K562 (cell line): ENCODE data around the gene SHB. TPM values are rescaled to one million over a fixed set of nuclear protein-coding genes. Genes with fewer than 3 reads are reported as not detected.

ENCODE experiments used
- ARHGAP35 ChIP-seq: fragments of 450-650 bp; IDR thresholded peaks from 2 replicates; pipeline ENCODE4 v1.6.1; 2018; ENCODE audit not compliant: partially characterized antibody
- BRF2 ChIP-seq: IDR thresholded peaks from 3 replicates; pipeline ENCODE4 v1.6.1; 2011; ENCODE audit warnings: borderline replicate concordance, mild to moderate bottlenecking; ENCODE audit not compliant: insufficient read length, insufficient read depth
- CBX5 ChIP-seq: IDR thresholded peaks from 2 replicates; pipeline ENCODE4 v1.6.1; 2014; ENCODE audit warnings: low read depth, borderline replicate concordance
- E2F4 ChIP-seq: sonication (generic); formaldehyde crosslinking; IDR thresholded peaks from 2 replicates; pipeline ENCODE4 v1.8.0; 2022; ENCODE audit warnings: mild to moderate bottlenecking, low read depth, missing genetic modification reagents
- FOXJ2 ChIP-seq: fragments of 200-800 bp; sonication (Bioruptor generic); IDR thresholded peaks from 2 replicates; pipeline ENCODE4 v1.6.1; 2016; ENCODE audit warnings: missing genetic modification characterization, missing compliant biosample characterization
- GABPB1 ChIP-seq: sonication (generic); formaldehyde crosslinking; IDR thresholded peaks from 2 replicates; pipeline ENCODE4 v1.8.0; 2022; ENCODE audit warnings: mild to moderate bottlenecking, missing genetic modification reagents
- HDAC6 ChIP-seq: IDR thresholded peaks from 2 replicates; pipeline ENCODE4 v1.6.1; 2012; ENCODE audit warnings: low read depth, mild to moderate bottlenecking, control low read depth, inconsistent platforms, low read length, moderate library complexity
- HDGF ChIP-seq: fragments of 450-650 bp; IDR thresholded peaks from 2 replicates; pipeline ENCODE4 v1.6.1; 2016
- HES1 ChIP-seq: fragments of 450-650 bp; IDR thresholded peaks from 2 replicates; pipeline ENCODE4 v1.6.1; 2016; ENCODE audit warnings: low read depth, mild to moderate bottlenecking, moderate library complexity
- IFI16 ChIP-seq: fragments of 250-450 bp; sonication (Bioruptor Pico); IDR thresholded peaks from 2 replicates; pipeline ENCODE4 v2.1.2; 2022; ENCODE audit warnings: mild to moderate bottlenecking, inconsistent platforms
- MTA1 ChIP-seq: fragments of 450-650 bp; IDR thresholded peaks from 2 replicates; pipeline ENCODE4 v1.6.1; 2017; ENCODE audit warnings: borderline replicate concordance
- MXI1 ChIP-seq: IDR thresholded peaks from 2 replicates; pipeline ENCODE4 v1.6.1; 2011; ENCODE audit warnings: low read depth, mild to moderate bottlenecking, improper control_type of control experiment, low read length
- PRPF4 ChIP-seq: fragments of 200-400 bp; formaldehyde crosslinking; IDR thresholded peaks from one replicate; pipeline ENCODE4 v1.6.1; 2017; ENCODE audit warnings: low read length, low read depth, mild to moderate bottlenecking; ENCODE audit not compliant: insufficient read depth, poor library complexity, severe bottlenecking
- RBFOX2 ChIP-seq: fragments of 200-400 bp; formaldehyde crosslinking; IDR thresholded peaks from 2 replicates; pipeline ENCODE4 v1.6.1; 2017; ENCODE audit warnings: low read depth, mild to moderate bottlenecking, low read length, moderate library complexity
- RCOR1 ChIP-seq, 2 experiments: IDR thresholded peaks; 2 replicates each; pipeline ENCODE4 v1.6.1; 2012; ENCODE audit warnings: low read depth in 2 of 2, low read length in 2 of 2, borderline replicate concordance in 1 of 2, improper control_type of control experiment in 1 of 2
- RUNX1 ChIP-seq: sonication (generic); IDR thresholded peaks from 2 replicates; pipeline ENCODE4 v1.6.1; 2016; ENCODE audit warnings: antibody characterized with exemption, low read depth
- SP1 ChIP-seq: sonication (generic); formaldehyde crosslinking; IDR thresholded peaks from 2 replicates; pipeline ENCODE4 v1.8.1; 2022; ENCODE audit warnings: mild to moderate bottlenecking, missing genetic modification reagents
- TAF9B ChIP-seq: fragments of 450-650 bp; IDR thresholded peaks from 2 replicates; pipeline ENCODE4 v1.6.1; 2018; ENCODE audit warnings: mild to moderate bottlenecking; ENCODE audit not compliant: partially characterized antibody
- ZNF140 ChIP-seq: fragments of 250-450 bp; sonication (Bioruptor Pico); IDR thresholded peaks from 2 replicates; pipeline ENCODE4 v1.8.0; 2021; ENCODE audit warnings: moderate library complexity, mild to moderate bottlenecking, inconsistent platforms
- ZNF224 ChIP-seq: sonication (generic); formaldehyde crosslinking; IDR thresholded peaks from 2 replicates; pipeline ENCODE4 v1.8.0; 2022; ENCODE audit warnings: mild to moderate bottlenecking, missing genetic modification reagents
- ZNF384 ChIP-seq: IDR thresholded peaks from 2 replicates; pipeline ENCODE4 v1.6.1; 2012; ENCODE audit warnings: low read depth, low read length, improper control_type of control experiment
- ZNF586 ChIP-seq: fragments of 450-650 bp; formaldehyde crosslinking; conservative IDR thresholded peaks from 2 replicates; pipeline ENCODE4 v1.4.0; 2020; ENCODE audit warnings: mild to moderate bottlenecking, moderate library complexity
- ZNF639 ChIP-seq, 2 experiments: fragments of 200-800 bp in 1 of 2; sonication (Bioruptor generic) in 1 of 2; sonication (generic) in 1 of 2; formaldehyde crosslinking in 1 of 2; IDR thresholded peaks in 1 of 2; conservative IDR thresholded peaks in 1 of 2; 2 replicates each; pipeline versions ENCODE4 v1.5.0 to v1.6.1; 2016 to 2020; ENCODE audit warnings: missing compliant biosample characterization in 1 of 2, missing genetic modification characterization in 1 of 2, missing genetic modification reagents in 1 of 2
- ZNF830 ChIP-seq: fragments of 250-450 bp; sonication (Bioruptor Pico); IDR thresholded peaks from 2 replicates; pipeline ENCODE4 v1.5.0; 2021; ENCODE audit warnings: mild to moderate bottlenecking
- polyA plus RNA-seq, 8 experiments: library from polyadenylated mRNA; depleted of rRNA in 4 of 8; stranded (reverse) in 5 of 8; unstranded in 3 of 8; fragments of >200 nt; fragmentation: Nextera tagmentation in 2 of 8; fragmentation: Illumina TruSeq in 1 of 8; extraction: Ambion mirVana in 2 of 8; extraction: Trizol in 1 of 8; gene quantifications; 2 replicates each; pipeline versions ENCODE4 v1.2.1 to v1.2.3, GENCODE V29; 2011 to 2014; ENCODE audit warnings: inconsistent platforms in 1 of 8, missing spikeins in 1 of 8
- total RNA-seq, 7 experiments: library from RNA; depleted of rRNA in 6 of 7; stranded (reverse); fragments of >200 nt in 6 of 7; fragmentation: Illumina TruSeq in 2 of 7; extraction: Trizol in 2 of 7; gene quantifications; 2 replicates each; pipeline versions ENCODE4 v1.2.1 to v1.2.3, GENCODE V29; 2011 to 2021; ENCODE audit warnings: low replicate concordance in 1 of 7

The SHB gene
- total and polyA plus RNA-seq, 9 of the 15 experiments (the other 6 are each of a cell fraction or from before 2014, with no cell fraction given): 0.78 to 16.0 (median 5.3) TPM

- TF ChIP-seq RCOR1 (IDR thresholded peaks at IDR 0.05; ENCODE audit: borderline replicate concordance in 1 of 2, low read depth in 2 of 2, low read length in 2 of 2) (peak in 1 of 2 experiments; percentile 22; a peak in 2 of 4 replicates), ZNF586 (0 out of 2 replicates have a peak, but pooled peaks have one; percentile 54), HDGF (0 out of 2 replicates have a peak, but pooled peaks have one; percentile 26), MTA1 (peak; percentile 33; the same call in 1 of the 2 replicates), ZNF140 (CRISPR knock-in tag) (0 out of 2 replicates have a peak, but pooled peaks have one; percentile 38), ZNF384 (no peak), IFI16 (CRISPR knock-in tag) (no peak), HDAC6 (no peak), ZNF639 (CRISPR knock-in tag; conservative IDR thresholded peaks at IDR 0.05 in 1 of 2, IDR thresholded peaks at IDR 0.05 in 1 of 2) (peak in 1 of 2 experiments; percentile 57; a peak in 1 of 4 replicates), GABPB1 (CRISPR knock-in tag) (peak; percentile 16; the same call in 1 of the 2 replicates), CBX5 (no peak), MXI1 (no peak), E2F4 (CRISPR knock-in tag) (no peak), ZNF830 (CRISPR knock-in tag) (no peak), ZNF224 (CRISPR knock-in tag) (no peak), FOXJ2 (tag) (no peak; the same call in 1 of the 2 replicates), HES1 (peak; percentile 60; the same call in 1 of the 2 replicates), SP1 (CRISPR knock-in tag) (no peak), RBFOX2 (peak; percentile 72), ARHGAP35 (no peak), BRF2 (no peak), TAF9B (no peak), RUNX1 (no peak), PRPF4 (no peak)
Observed at GRCh38 chr9:38039090-38039906, 29.7 kb downstream of the SHB start (continued).
